ENCODE results near the gene GRPR.

GRPR gene

GRCh38 chrX:16123222-16123786, at the start of gene GRPR:
Gene GRPR, plus strand, starts transcription at chrX:16123565. Its CDS starts 389 bp downstream, at chrX:16123954.
- peak in 55 of 58 donors; percentile 0 to 80 (median 30) for DNase-seq

- DNase-seq, result no peak
These were observed 48.3 kb upstream of the GRPR start for GRCh38 chrX:16075087-16075486.

- no peak for DNase-seq
These were observed 46.5 kb upstream of the GRPR start for GRCh38 chrX:16076834-16077233.

- no peak for DNase-seq
These were observed 45.6 kb upstream of the GRPR start for GRCh38 chrX:16077811-16078210.

- no peak for DNase-seq
These were observed 42.0 kb upstream of the GRPR start for GRCh38 chrX:16081357-16081756.

GRCh38 chrX:16082470-16083085, 40.8 kb upstream of the GRPR start:
- no peak for DNase-seq

GRCh38 chrX:16087076-16087475, 36.3 kb upstream of the GRPR start:
- DNase-seq, result no peak

- DNase-seq, result no peak
These were observed 34.3 kb upstream of the GRPR start for GRCh38 chrX:16089086-16089485.

GRCh38 chrX:16096141-16096540, 27.2 kb upstream of the GRPR start:
- DNase-seq, result no peak

GRCh38 chrX:16100673-16101072, 22.7 kb upstream of the GRPR start:
- no peak for DNase-seq

GRCh38 chrX:16101581-16101980, 21.8 kb upstream of the GRPR start:
- no peak for DNase-seq

GRCh38 chrX:16103625-16104024, 19.7 kb upstream of the GRPR start:
- no peak for DNase-seq

GRCh38 chrX:16112428-16112827, 10.9 kb upstream of the GRPR start:
- DNase-seq, result no peak

GRCh38 chrX:16113978-16114565, 9.3 kb upstream of the GRPR start:
- DNase-seq, result no peak

- no peak for DNase-seq
These were observed 8.8 kb upstream of the GRPR start for GRCh38 chrX:16114611-16115010.

GRCh38 chrX:16119353-16120220, 3.8 kb upstream of the GRPR start:
- DNase-seq, result no peak

- DNase-seq, result no peak
These were observed 2.9 kb upstream of the GRPR start for GRCh38 chrX:16120431-16120830.

GRCh38 chrX:16124201-16124600, 836 bp downstream of the GRPR start:
- no peak for DNase-seq

- DNase-seq, result no peak
These were observed 2.3 kb downstream of the GRPR start for GRCh38 chrX:16125520-16126149.

- no peak for DNase-seq
These were observed 7.3 kb downstream of the GRPR start for GRCh38 chrX:16130707-16131106.

GRCh38 chrX:16134936-16135335, 11.6 kb downstream of the GRPR start:
- DNase-seq, result no peak

GRCh38 chrX:16136080-16136479, 12.7 kb downstream of the GRPR start:
- no peak for DNase-seq
